Ectodermal cell (in vitro differentiated cells): ENCODE measurements around the gene TAF11.

Experiments used
- H3K27ac ChIP-seq: 2 replicates; pipeline ENCODE4 v1.7.0; 2013; ENCODE audit warnings: mild to moderate bottlenecking, low read depth, low read length; ENCODE audit not compliant: insufficient read depth, poor library complexity, severe bottlenecking
- H3K27me3 ChIP-seq: 2 replicates; pipeline ENCODE4 v1.7.0; 2013; ENCODE audit warnings: mild to moderate bottlenecking, low read length; ENCODE audit not compliant: insufficient read depth, control insufficient read depth, poor library complexity, severe bottlenecking
- H3K36me3 ChIP-seq: one replicate; pipeline ENCODE4 v1.7.0; 2013; ENCODE audit warnings: low read length; ENCODE audit not compliant: control insufficient read depth, insufficient read depth
- H3K4me1 ChIP-seq: one replicate; pipeline ENCODE4 v1.7.0; 2013; ENCODE audit warnings: low read length; ENCODE audit not compliant: control insufficient read depth, insufficient read depth
- H3K4me3 ChIP-seq: 2 replicates; pipeline ENCODE4 v1.7.0; 2013; ENCODE audit warnings: low read depth, low read length, control low read depth; ENCODE audit not compliant: insufficient read depth
- H3K9me3 ChIP-seq: 2 replicates; pipeline ENCODE4 v1.7.0; 2013; ENCODE audit warnings: mild to moderate bottlenecking, low read length, moderate library complexity; ENCODE audit not compliant: control insufficient read depth
- WGBS, 2 experiments: methylation state at CpG; one replicate each; pipeline ENCODE4 v1.1.7; 2013; ENCODE audit warnings: missing lambda C conversion rate in 2 of 2; 5-methylcytosine and 5-hydroxymethylcytosine counted together

Gene TAF11

GRCh38 chr6:34922177-34922663 is 34.4 kb upstream of the TAF11 start:
- no peak overlapping the region for H3K27ac ChIP-seq
- no peak overlapping the region for H3K4me3 ChIP-seq
- H3K27me3 ChIP-seq: no peaks in the 10 kb centered on the region
- no peaks in the 10 kb centered on the region for H3K36me3 ChIP-seq
- no peaks in the 10 kb centered on the region for H3K9me3 ChIP-seq
- WGBS, 2 experiments: 70 to 89% methylated on average over 3 of the region's 3 CpGs
- peaks cover 12% of the 10 kb centered on the region for H3K4me1 ChIP-seq

DNA sequence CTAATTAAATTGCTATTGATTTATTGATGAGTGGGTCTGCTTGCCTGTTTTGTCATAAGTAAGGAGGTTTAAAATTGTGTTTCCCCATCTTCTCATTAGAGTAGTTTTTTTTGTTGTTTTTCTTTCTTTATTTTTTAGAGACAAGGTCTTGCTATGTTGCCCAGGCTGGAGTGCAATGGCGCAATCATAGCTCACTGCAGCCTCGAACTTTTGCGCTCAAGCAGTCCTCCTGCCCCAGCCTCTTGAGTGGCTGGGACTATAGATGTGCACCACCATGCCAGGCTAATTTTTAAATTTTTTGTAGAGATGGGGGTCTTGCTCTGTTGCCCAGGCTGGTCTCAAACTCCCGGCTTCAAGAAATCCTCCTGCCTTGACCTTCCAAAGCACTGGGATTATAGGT is 32.3 kb upstream of the TAF11 start:
- Histone ChIP-seq H3K36me3 (no peaks in the 10 kb centered on the region), H3K4me1 (peaks cover 9% of the 10 kb centered on the region), H3K27me3 (no peaks in the 10 kb centered on the region), H3K27ac (no peak overlapping the region), H3K4me3 (no peak overlapping the region), H3K9me3 (no peaks in the 10 kb centered on the region)
- 94 to 95% methylated on average over 4 of the region's 4 CpGs for WGBS, 2 experiments

DNA sequence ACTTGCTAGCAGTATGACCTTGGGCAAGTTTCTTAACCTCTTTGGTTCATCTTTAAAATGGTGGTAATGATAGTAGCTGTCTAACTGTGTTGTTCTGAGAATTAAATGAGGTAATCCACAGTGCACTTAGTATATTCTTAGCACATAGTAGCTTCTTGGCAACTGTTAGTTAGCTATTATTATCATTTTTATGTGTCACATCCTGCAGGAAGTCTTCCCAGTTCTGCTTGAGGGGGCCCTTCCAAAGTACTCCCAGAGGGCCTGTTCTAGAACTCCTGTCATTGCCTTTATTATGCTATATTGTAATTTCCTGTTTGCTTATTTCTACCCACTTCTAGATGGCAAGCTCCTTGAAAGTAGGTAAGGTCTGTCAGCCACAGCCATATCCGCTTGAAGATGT is 31.8 kb upstream of the TAF11 start:
- Histone ChIP-seq H3K9me3 (no peaks in the 10 kb centered on the region), H3K4me1 (peaks cover 9% of the 10 kb centered on the region)
- WGBS, 2 experiments: 92 to 100% methylated on average over 1 of the region's 1 CpG

DNA sequence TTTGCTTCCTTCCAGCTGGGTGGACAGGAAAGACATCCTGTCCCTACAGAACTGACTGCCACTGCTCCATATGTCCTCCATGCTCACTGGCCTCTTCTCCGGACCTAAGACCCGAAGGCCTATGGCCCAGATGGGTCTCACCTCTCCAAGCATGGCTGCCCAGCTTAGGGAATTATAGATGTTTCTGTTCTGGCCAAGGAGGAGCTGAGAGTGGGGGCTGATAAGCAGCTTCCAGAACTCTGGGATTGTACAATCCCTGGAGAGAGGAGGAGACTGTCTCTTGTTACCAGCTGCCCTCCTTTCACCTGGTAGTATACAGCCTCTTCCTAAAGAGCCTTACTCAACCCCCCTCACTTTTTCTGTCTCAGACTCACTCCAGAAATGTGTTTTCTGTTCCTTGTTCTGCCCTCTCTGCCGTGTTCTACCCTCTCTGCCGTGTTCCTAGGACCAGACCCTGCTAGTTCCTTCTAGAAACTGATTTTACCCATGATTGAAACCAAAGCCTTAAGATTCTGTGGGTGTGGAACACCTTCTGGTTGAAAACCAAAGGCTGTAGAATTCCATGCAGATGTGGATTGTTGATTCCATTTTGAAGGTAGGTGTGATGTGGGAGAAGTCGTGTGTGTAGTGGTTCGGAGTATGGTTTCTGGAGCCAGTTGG is 29.9 kb upstream of the TAF11 start:
- H3K4me3 ChIP-seq: no peak overlapping the region
- H3K4me1 ChIP-seq: peaks cover 9% of the 10 kb centered on the region
- no peaks in the 10 kb centered on the region for H3K27me3 ChIP-seq
- H3K27ac ChIP-seq: no peak overlapping the region
- 95 to 96% methylated on average over 6 of the region's 6 CpGs for WGBS, 2 experiments
- no peaks in the 10 kb centered on the region for H3K36me3 ChIP-seq
- no peaks in the 10 kb centered on the region for H3K9me3 ChIP-seq

More for the DNA sequence above, 31.8 kb upstream of the TAF11 start:
- H3K27me3 ChIP-seq: no peaks in the 10 kb centered on the region
- H3K4me3 ChIP-seq: no peak overlapping the region
- H3K36me3 ChIP-seq: no peaks in the 10 kb centered on the region
- H3K27ac ChIP-seq: no peak overlapping the region

DNA sequence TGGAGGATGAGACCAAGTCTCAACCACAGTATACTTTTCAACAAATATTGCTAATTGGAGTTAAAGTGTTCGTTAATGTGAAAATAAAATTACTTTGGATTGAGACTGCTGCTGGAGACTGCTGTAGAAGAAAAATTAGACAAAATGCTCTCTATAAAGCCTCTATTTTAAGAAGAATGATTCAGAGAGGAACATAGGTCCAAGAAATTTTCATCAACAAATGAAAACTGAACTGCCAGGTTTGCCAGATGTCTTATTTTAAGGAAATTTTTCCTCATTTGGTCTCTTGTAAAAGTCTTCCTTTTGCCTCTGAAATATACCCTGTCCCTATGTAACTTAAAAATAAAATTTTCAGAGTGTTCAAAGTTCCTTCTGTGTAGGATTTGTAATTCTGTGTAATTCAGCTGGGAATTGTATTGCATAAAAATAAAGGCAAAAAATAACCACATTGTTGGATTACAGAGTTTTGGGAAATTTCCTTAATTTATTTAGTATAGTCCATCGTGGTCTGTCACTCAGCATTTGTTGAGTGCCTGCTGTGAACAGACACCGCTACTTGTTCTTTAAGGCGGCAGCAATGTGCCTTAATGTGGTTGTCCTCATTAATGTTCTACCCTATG is 28.6 kb upstream of the TAF11 start:
- H3K36me3 ChIP-seq: no peaks in the 10 kb centered on the region
- peaks cover 9% of the 10 kb centered on the region for H3K4me1 ChIP-seq
- H3K27ac ChIP-seq: no peak overlapping the region
- H3K4me3 ChIP-seq: no peak overlapping the region
- no peaks in the 10 kb centered on the region for H3K27me3 ChIP-seq
- 84 to 92% methylated on average over 3 to 4 of the region's 4 CpGs for WGBS, 2 experiments
- no peaks in the 10 kb centered on the region for H3K9me3 ChIP-seq

GRCh38 chr6:34914358-34914757 is 26.5 kb upstream of the TAF11 start:
- Histone ChIP-seq H3K9me3 (no peaks in the 10 kb centered on the region), H3K4me1 (peaks cover 9% of the 10 kb centered on the region), H3K36me3 (no peaks in the 10 kb centered on the region), H3K4me3 (no peak overlapping the region), H3K27ac (no peak overlapping the region), H3K27me3 (no peaks in the 10 kb centered on the region)
- WGBS, 2 experiments: 92 to 98% methylated on average over 4 of the region's 4 CpGs

DNA sequence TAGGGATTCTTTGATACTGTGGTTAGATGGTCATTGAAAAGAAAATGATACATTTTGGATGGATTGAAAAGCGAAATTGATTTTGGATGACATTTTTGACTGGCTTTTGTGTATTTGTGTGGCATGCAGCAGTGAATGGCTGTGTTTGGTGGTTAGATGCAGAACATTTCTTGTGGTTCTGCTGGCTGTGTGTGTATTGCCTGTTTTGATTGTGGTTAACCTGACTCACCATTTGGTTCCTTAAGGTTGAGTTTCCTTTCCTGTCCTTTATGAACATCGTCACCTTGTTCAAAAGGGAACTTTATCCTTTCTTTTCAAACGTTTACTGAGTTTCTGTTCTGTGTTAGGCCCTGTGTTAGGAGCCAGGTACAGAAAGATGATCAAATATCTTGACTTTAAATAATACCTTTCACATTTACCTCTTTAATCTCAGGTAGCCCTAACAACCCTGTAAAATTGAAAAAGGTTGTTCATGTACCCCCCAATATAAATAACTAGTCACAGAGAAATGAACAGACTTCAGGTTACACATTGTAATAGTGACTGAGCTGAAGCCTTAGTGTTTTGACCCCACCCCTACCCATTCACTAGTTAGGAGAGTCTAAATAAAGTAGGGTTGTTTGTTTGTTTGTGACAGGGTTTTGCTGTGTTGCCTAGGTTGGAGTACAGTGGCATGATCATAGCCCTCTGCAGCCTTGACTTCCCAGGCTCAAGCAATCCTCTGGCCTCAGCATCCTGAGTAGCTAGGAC is 25.0 kb upstream of the TAF11 start:
- Histone ChIP-seq H3K9me3 (no peaks in the 10 kb centered on the region), H3K27ac (no peak overlapping the region), H3K36me3 (no peaks in the 10 kb centered on the region), H3K4me1 (peaks cover 7% of the 10 kb centered on the region), H3K27me3 (no peaks in the 10 kb centered on the region), H3K4me3 (no peak overlapping the region)
- 90 to 94% methylated on average over 3 of the region's 3 CpGs for WGBS, 2 experiments

- Histone ChIP-seq H3K27ac (no peak overlapping the region), H3K4me1 (no peaks in the 10 kb centered on the region), H3K27me3 (no peaks in the 10 kb centered on the region), H3K9me3 (no peaks in the 10 kb centered on the region), H3K36me3 (no peaks in the 10 kb centered on the region), H3K4me3 (no peak overlapping the region)
- WGBS, 2 experiments: 95 to 100% methylated on average over 5 of the region's 5 CpGs
Observed at GRCh38 chr6:34911822-34912221, 24.0 kb upstream of the TAF11 start.

DNA sequence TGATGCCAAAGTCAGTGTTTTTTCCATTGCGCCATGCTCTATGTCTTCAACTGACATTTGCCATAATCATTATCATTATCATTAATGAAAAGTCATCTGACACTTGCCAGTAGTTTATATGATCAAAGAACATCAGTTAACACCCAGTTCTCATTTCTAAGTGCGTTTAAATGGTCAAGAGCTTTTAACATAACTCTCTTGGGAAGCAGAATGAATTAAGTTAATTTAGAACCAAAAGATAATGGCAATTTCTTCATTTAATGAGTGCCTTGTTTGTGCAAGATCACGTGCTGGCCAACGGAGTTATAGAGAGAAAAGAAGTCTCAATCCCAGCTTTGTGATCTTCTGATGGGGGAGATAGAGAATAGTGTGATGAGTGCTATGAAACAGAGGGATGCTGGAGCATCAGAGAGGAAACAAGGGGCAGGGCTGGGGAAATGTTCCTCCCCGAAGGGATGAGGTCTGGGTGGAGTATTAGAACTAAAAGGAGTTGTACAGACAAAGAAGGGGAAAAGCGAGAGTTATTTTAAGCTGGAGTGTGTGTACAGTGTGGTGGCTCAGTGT is 21.6 kb upstream of the TAF11 start:
- Histone ChIP-seq H3K4me1 (no peaks in the 10 kb centered on the region), H3K9me3 (no peaks in the 10 kb centered on the region), H3K27me3 (no peaks in the 10 kb centered on the region), H3K27ac (no peak overlapping the region), H3K4me3 (no peak overlapping the region), H3K36me3 (no peaks in the 10 kb centered on the region)
- 91 to 95% methylated on average over 6 of the region's 6 CpGs for WGBS, 2 experiments

GRCh38 chr6:34908194-34908593 is 20.4 kb upstream of the TAF11 start:
- WGBS, 2 experiments: 93 to 96% methylated on average over 3 of the region's 3 CpGs

More at GRCh38 chr6:34908194-34908593, 20.4 kb upstream of the TAF11 start:
- Histone ChIP-seq H3K4me3 (no peak overlapping the region), H3K27me3 (no peaks in the 10 kb centered on the region), H3K27ac (no peak overlapping the region), H3K4me1 (no peaks in the 10 kb centered on the region), H3K36me3 (no peaks in the 10 kb centered on the region), H3K9me3 (no peaks in the 10 kb centered on the region)
